DMS 273 treated with DMSO at 0.1 percent for 48 hours (cell line): Measurements from ENCODE around the gene PRKRA.
A peak's percentile ranks its signal among the peaks of the same experiment; 100 is the strongest.
"Not testable (repeated sequence)": the region's sequence is repeated elsewhere in the genome, so short reads cannot be mapped to it uniquely, and the experiment has no call there.

ENCODE experiments used
- DNase-seq: peaks from one replicate; lab custom pipeline; 2025; lab: John Stamatoyannopoulos, UW

The PRKRA gene

GRCh38 chr2:178450774-178451525 is at the start of gene PRKRA, which contains the start of gene PJVK:
PRKRA (minus strand) TSS chr2:178451175; CDS start chr2:178451030, 145 bp downstream.
PJVK (plus strand) TSS chr2:178451378; CDS start chr2:178453410, 2,032 bp downstream.
- DNase-seq: peak; percentile 90

GRCh38 chr2:178499640-178500039 is 48.7 kb upstream of the PRKRA start:
- no peak for DNase-seq

- no peak for DNase-seq
These were observed 47.2 kb upstream of the PRKRA start for GRCh38 chr2:178498137-178498536.

GRCh38 chr2:178496049-178496448 is 45.1 kb upstream of the PRKRA start:
- DNase-seq: no peak

GRCh38 chr2:178491612-178492011 is 40.6 kb upstream of the PRKRA start:
- DNase-seq: no peak

- no peak for DNase-seq
These were observed 34.4 kb upstream of the PRKRA start for GRCh38 chr2:178485356-178485755.

GRCh38 chr2:178484245-178485041 is 33.5 kb upstream of the PRKRA start:
- DNase-seq: no peak

- no peak for DNase-seq
These were observed 31.5 kb upstream of the PRKRA start for GRCh38 chr2:178482437-178482836.

- DNase-seq: peak; percentile 77
These were observed 29.5 kb upstream of the PRKRA start, which contains the start of gene PLEKHA3 for GRCh38 chr2:178480227-178481181. PLEKHA3 (plus strand) TSS chr2:178480457; CDS start chr2:178480870, 413 bp downstream.

GRCh38 chr2:178479758-178480226 is 28.8 kb upstream of the PRKRA start:
- no peak for DNase-seq

GRCh38 chr2:178479275-178479616 is 28.3 kb upstream of the PRKRA start:
- no peak for DNase-seq

- DNase-seq: peak; percentile 59
These were observed 27.7 kb upstream of the PRKRA start, which contains the start of gene FKBP7 for GRCh38 chr2:178478439-178479274. FKBP7 (minus strand) TSS chr2:178478600; CDS start chr2:178478499, 101 bp downstream.

- no peak for DNase-seq
These were observed 27.1 kb upstream of the PRKRA start for GRCh38 chr2:178478130-178478438.

GRCh38 chr2:178477443-178478129 is 26.6 kb upstream of the PRKRA start:
- DNase-seq: no peak

GRCh38 chr2:178476477-178476876 is 25.5 kb upstream of the PRKRA start:
- no peak for DNase-seq

- no peak for DNase-seq
These were observed 23.6 kb upstream of the PRKRA start for GRCh38 chr2:178474560-178474959.

GRCh38 chr2:178473931-178474330 is 23.0 kb upstream of the PRKRA start:
- no peak for DNase-seq

- DNase-seq: no peak
These were observed 22.4 kb upstream of the PRKRA start for GRCh38 chr2:178473373-178473772.

GRCh38 chr2:178471313-178471712 is 20.3 kb upstream of the PRKRA start:
- DNase-seq: not testable (repeated sequence)

- no peak for DNase-seq
These were observed 18.4 kb upstream of the PRKRA start for GRCh38 chr2:178469219-178469849.
